Mammary epithelial cell (primary cell): ENCODE measurements around the gene TEX26.

Source experiments
- CTCF ChIP-seq, 2 donors: IDR thresholded peaks in 1 of 2; conservative IDR thresholded peaks in 1 of 2; 2 replicates each; pipeline ENCODE4 v1.5.1; 2011 to 2012; ENCODE audit warnings: inconsistent platforms in 2 of 2, low read length in 2 of 2, mild to moderate bottlenecking in 2 of 2, control low read depth in 1 of 2, low read depth in 1 of 2; ENCODE audit not compliant: insufficient read depth in 1 of 2; ENCODE audit errors: extremely low read depth in 1 of 2
- EZH2 ChIP-seq: IDR thresholded peaks from 2 replicates; pipeline ENCODE4 v1.6.1; 2012; ENCODE audit warnings: low read length, inconsistent platforms, borderline replicate concordance

GRCh38 chr13:31011901-31012654 is 79.6 kb downstream of the TEX26 start:
- no peak for TF ChIP-seq CTCF (conservative IDR thresholded peaks at IDR 0.05 in 1 of 2, IDR thresholded peaks at IDR 0.05 in 1 of 2; ENCODE audit: extremely low read depth in 1 of 2, insufficient read depth in 1 of 2, low read depth in 1 of 2, low read length in 2 of 2)
- no peak for TF ChIP-seq EZH2
